Measurements from ENCODE around the gene FEM1C.

DNA sequence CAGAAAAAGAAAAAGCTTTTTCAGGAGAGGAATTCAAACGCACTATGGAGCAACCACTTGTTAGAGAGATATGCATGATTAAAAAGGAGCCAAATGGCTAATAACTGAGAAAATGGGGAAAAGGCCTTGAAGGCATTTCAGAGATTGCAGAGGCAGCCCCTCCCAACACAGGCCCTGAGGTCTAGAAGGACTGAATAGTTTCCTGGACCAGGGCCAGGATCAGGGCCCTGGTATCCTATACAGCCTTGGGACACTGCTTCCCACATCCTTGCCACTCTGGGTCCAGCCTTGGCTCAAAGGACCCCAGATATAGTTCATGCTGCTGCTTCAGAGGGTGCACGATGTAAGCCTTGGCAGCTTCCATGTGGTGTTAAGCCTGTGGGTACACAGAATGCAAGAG lies 20.7 kb upstream of the FEM1C start:
- TF ChIP-seq, protein P1, sequence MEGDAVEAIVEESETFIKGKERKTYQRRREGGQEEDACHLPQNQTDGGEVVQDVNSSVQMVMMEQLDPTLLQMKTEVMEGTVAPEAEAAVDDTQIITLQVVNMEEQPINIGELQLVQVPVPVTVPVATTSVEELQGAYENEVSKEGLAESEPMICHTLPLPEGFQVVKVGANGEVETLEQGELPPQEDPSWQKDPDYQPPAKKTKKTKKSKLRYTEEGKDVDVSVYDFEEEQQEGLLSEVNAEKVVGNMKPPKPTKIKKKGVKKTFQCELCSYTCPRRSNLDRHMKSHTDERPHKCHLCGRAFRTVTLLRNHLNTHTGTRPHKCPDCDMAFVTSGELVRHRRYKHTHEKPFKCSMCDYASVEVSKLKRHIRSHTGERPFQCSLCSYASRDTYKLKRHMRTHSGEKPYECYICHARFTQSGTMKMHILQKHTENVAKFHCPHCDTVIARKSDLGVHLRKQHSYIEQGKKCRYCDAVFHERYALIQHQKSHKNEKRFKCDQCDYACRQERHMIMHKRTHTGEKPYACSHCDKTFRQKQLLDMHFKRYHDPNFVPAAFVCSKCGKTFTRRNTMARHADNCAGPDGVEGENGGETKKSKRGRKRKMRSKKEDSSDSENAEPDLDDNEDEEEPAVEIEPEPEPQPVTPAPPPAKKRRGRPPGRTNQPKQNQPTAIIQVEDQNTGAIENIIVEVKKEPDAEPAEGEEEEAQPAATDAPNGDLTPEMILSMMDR (IDR thresholded peaks at IDR 0.05; ENCODE audit: insufficient read depth, low read length) = no peak
- TF ChIP-seq POLR2AphosphoS5 (IDR thresholded peaks at IDR 0.05; ENCODE audit: low read depth) = no peak
